ENCODE results near the gene FAM167B. TPM values are rescaled to one million over a fixed set of nuclear protein-coding genes. Genes with fewer than 3 reads are reported as not detected.

Gene FAM167B
- polyA plus RNA-seq, 1 of the 3 experiments (the other 2 are of a cell fraction) = 1.2 TPM

DNA sequence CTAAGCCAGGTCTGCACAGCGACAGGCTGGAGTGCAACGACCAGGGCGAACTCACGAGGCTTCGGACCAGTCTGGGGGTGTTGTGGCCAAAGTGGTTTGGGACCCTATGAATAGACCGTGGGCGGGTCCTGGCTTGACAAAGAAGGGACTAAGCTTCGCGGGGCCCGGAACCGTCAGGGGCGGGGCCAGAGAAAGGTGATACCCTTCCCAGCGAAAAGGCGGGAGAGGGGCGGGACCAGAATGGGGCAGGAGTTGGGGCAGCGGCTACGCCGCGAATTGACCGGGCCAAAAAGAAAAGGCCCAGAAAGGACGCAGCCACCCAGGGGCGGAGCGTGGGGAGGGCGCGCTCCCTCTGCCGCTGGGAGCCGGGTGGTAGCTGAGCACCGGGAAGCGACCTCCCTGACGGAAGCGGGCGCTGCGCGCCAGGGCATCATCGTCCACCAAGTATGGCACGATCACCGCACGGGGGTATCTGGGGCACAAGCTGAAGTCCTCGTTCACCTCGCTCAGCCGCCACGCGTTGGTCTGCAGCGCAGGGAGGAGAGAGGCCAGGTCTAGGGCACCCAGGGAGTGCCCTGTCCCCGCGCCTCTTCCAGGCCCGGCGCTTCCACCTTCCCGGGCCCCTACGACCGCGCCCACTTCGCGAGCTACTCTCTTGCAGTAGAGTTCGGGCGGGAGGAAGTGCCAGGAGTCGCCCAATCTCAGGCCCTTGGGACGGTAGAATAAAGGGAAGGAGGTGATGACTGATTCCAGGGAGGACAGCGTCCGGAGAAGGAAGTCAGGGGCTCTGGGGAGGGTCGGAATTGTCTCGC is 6.7 kb upstream of the FAM167B start (continued):
- TF ChIP-seq, protein P1, sequence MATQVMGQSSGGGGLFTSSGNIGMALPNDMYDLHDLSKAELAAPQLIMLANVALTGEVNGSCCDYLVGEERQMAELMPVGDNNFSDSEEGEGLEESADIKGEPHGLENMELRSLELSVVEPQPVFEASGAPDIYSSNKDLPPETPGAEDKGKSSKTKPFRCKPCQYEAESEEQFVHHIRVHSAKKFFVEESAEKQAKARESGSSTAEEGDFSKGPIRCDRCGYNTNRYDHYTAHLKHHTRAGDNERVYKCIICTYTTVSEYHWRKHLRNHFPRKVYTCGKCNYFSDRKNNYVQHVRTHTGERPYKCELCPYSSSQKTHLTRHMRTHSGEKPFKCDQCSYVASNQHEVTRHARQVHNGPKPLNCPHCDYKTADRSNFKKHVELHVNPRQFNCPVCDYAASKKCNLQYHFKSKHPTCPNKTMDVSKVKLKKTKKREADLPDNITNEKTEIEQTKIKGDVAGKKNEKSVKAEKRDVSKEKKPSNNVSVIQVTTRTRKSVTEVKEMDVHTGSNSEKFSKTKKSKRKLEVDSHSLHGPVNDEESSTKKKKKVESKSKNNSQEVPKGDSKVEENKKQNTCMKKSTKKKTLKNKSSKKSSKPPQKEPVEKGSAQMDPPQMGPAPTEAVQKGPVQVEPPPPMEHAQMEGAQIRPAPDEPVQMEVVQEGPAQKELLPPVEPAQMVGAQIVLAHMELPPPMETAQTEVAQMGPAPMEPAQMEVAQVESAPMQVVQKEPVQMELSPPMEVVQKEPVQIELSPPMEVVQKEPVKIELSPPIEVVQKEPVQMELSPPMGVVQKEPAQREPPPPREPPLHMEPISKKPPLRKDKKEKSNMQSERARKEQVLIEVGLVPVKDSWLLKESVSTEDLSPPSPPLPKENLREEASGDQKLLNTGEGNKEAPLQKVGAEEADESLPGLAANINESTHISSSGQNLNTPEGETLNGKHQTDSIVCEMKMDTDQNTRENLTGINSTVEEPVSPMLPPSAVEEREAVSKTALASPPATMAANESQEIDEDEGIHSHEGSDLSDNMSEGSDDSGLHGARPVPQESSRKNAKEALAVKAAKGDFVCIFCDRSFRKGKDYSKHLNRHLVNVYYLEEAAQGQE (IDR thresholded peaks at IDR 0.05; ENCODE audit: low read depth, low read length) = no peak
- peak; percentile 22; the same call in 1 of the 2 replicates for TF ChIP-seq MXI1 (IDR thresholded peaks at IDR 0.05; ENCODE audit: low read depth, low read length)

DNA sequence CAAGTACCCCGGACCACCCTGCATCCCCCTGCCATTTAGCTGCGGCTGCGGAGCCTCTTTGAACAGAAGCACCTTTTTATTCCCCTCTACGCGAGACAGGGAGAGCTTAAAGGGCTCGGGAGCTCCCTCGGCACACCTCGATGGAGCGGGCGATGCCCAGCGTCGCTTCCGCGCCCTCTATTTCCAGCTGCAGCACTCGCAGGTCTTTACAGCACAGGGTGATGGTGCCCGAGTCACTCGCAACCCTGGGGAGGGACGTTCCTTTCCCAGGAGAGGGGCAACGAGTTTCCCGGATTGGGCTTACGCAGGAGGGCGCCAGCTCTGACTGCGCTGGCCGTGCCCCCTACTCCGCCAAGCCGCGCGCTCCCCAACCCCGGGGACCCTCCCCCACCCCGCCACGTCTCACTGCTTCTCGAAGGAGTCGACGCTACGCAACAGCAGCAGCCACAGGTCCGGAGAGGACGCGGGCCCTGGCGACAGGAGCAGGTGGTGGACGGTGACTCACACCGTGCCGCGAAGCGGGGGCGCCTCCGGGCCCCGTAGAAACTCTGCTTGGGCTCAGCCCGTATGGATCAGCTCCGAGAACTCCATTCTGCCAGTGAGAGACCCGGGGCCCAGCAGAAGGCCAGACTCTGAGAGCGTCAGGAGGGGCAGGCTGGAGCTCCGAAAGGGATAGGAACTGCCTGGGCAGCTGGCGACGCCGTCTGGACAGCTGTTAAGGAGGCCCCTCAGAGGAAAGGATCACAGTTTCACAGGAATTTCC is 5.8 kb upstream of the FAM167B start:
- TF ChIP-seq ELF1 (IDR thresholded peaks at IDR 0.05) (no peak), MXI1 (IDR thresholded peaks at IDR 0.05; ENCODE audit: low read depth, low read length) (no peak), FOSL2 (IDR thresholded peaks at IDR 0.05; ENCODE audit: borderline replicate concordance, low read depth) (peak; percentile 28; the same call in 1 of the 2 replicates), NRF1 (IDR thresholded peaks at IDR 0.05; ENCODE audit: low read depth, low read length) (no peak), GATA2 (CRISPR knock-in tag; IDR thresholded peaks at IDR 0.05) (no peak)
- TF ChIP-seq, protein P2, sequence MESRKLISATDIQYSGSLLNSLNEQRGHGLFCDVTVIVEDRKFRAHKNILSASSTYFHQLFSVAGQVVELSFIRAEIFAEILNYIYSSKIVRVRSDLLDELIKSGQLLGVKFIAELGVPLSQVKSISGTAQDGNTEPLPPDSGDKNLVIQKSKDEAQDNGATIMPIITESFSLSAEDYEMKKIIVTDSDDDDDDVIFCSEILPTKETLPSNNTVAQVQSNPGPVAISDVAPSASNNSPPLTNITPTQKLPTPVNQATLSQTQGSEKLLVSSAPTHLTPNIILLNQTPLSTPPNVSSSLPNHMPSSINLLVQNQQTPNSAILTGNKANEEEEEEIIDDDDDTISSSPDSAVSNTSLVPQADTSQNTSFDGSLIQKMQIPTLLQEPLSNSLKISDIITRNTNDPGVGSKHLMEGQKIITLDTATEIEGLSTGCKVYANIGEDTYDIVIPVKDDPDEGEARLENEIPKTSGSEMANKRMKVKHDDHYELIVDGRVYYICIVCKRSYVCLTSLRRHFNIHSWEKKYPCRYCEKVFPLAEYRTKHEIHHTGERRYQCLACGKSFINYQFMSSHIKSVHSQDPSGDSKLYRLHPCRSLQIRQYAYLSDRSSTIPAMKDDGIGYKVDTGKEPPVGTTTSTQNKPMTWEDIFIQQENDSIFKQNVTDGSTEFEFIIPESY (IDR thresholded peaks at IDR 0.05; ENCODE audit: borderline replicate concordance, low read depth) = no peak
- TF ChIP-seq, protein P3, sequence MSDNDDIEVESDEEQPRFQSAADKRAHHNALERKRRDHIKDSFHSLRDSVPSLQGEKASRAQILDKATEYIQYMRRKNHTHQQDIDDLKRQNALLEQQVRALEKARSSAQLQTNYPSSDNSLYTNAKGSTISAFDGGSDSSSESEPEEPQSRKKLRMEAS (IDR thresholded peaks at IDR 0.05; ENCODE audit: low read depth) = peak; percentile 75
- H3K4me1 ChIP-seq (ENCODE audit: control insufficient read depth in 1 of 2, insufficient read depth in 2 of 2, low read depth in 1 of 2, low read length in 1 of 2) = peaks cover 6 to 13% of the 10 kb centered on the region in 2 experiments; a peak in 2 of 4 replicates
- H3K36me3 ChIP-seq (replicated peaks in 1 of 2; ENCODE audit: control insufficient read depth in 1 of 2, insufficient read depth in 2 of 2, low read length in 1 of 2) = no peaks in the 10 kb centered on the region
- 8% methylated on average over 20 of the region's 55 CpGs for WGBS (ENCODE audit: low lambda C conversion rate)
- H3K4me2 ChIP-seq = peak overlapping the region; percentile 83
- H3K27ac ChIP-seq (ENCODE audit: low read depth in 2 of 2, low read length in 1 of 2) = no peak overlapping the region; a peak in 1 of 4 replicates
- H3F3A ChIP-seq (replicated peaks; ENCODE audit: insufficient read depth) = peaks cover 22% of the 10 kb centered on the region
- peak; percentile 79 for DNase-seq
- ChIA-PET POLR2A (interaction anchor here (0.5 to 2.1 kb wide), 11 partner anchors 12 to 95 kb away, joined by 3 to 14 read pairs (median 3); partner anchors contain the start of gene MARCKSL1), CTCF (interaction anchor here (0.7 to 3.7 kb wide), 12 partner anchors 12 to 215 kb away, joined by 3 to 24 read pairs (median 4); partner anchors contain the start of genes EIF3I and TMEM234)
- no peaks in the 10 kb centered on the region for H4K20me1 ChIP-seq (ENCODE audit: insufficient read depth)
- no peaks in the 10 kb centered on the region for H3K79me2 ChIP-seq (ENCODE audit: insufficient read depth)
- no peaks in the 10 kb centered on the region for H3K27me3 ChIP-seq (ENCODE audit: insufficient read depth)
- H3K9ac ChIP-seq = peak overlapping the region; percentile 25; the same call in 1 of the 2 replicates
- H3K9me2 ChIP-seq = no peaks in the 10 kb centered on the region
- peak overlapping the region; percentile 89; the same call in 1 of the 2 replicates for H2AFZ ChIP-seq (ENCODE audit: low read depth)
- H3K9me3 ChIP-seq = no peaks in the 10 kb centered on the region
- peak overlapping the region; percentile 51 to 57 for H3K4me3 ChIP-seq (ENCODE audit: low read depth in 2 of 2, low read length in 1 of 2)
